ENCODE measurements around the gene KIF26A.

The KIF26A gene

GRCh38 chr14:104119488-104120251, 18.7 kb upstream of the KIF26A start:
- H3K36me3 ChIP-seq (ENCODE audit: control insufficient read depth, insufficient read depth, low read length) = no peaks in the 10 kb centered on the region
- no peak overlapping the region for H3K9ac ChIP-seq (ENCODE audit: low read length)
- H3K27me3 ChIP-seq (ENCODE audit: control insufficient read depth, insufficient read depth, low read length) = peaks cover 18% of the 10 kb centered on the region
- no peaks in the 10 kb centered on the region for H3K4me1 ChIP-seq (ENCODE audit: control insufficient read depth, insufficient read depth, low read length)
- H3K4me3 ChIP-seq (ENCODE audit: low read length) = no peak overlapping the region
- H3K27ac ChIP-seq (ENCODE audit: low read depth, low read length) = no peak overlapping the region

DNA sequence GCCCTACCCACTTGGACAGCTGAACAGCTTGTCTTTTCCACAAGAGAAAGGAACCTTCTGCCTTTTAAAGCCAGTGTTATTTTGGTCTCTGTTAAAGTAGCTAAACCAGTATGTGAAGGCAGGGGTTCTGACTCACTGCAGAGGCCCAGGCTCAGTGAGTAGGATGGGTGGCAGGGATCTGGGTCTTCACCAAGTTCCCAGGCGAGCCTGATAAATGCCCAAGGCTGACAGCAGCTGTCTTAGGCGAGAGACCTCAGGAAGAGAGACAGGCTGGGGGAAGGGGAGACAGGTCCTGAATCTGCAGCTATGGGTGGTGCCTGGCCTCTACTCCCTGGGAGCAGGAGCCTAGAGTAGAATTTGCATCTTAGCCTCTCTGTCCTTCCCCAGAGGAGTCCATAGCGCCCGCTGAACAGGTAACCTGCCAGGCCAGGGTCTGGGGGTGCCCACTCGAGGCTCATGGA, 18.1 kb upstream of the KIF26A start:
- no peaks in the 10 kb centered on the region for H3K36me3 ChIP-seq (ENCODE audit: control insufficient read depth, insufficient read depth, low read length)
- H3K9ac ChIP-seq (ENCODE audit: low read length) = no peak overlapping the region
- H3K4me1 ChIP-seq (ENCODE audit: control insufficient read depth, insufficient read depth, low read length) = no peaks in the 10 kb centered on the region
- no peak overlapping the region for H3K4me3 ChIP-seq (ENCODE audit: low read length)
- no peak overlapping the region for H3K27ac ChIP-seq (ENCODE audit: low read depth, low read length)
- peaks cover 18% of the 10 kb centered on the region for H3K27me3 ChIP-seq (ENCODE audit: control insufficient read depth, insufficient read depth, low read length)

- no peak overlapping the region for H3K4me3 ChIP-seq (ENCODE audit: low read length)
- peaks cover 16% of the 10 kb centered on the region for H3K27me3 ChIP-seq (ENCODE audit: control insufficient read depth, insufficient read depth, low read length)
- H3K27ac ChIP-seq (ENCODE audit: low read depth, low read length) = no peak overlapping the region
Observed at GRCh38 chr14:104121142-104121541, 17.2 kb upstream of the KIF26A start.

GRCh38 chr14:104123879-104124278, 14.5 kb upstream of the KIF26A start:
- no peaks in the 10 kb centered on the region for H3K36me3 ChIP-seq (ENCODE audit: control insufficient read depth, insufficient read depth, low read length)

More at GRCh38 chr14:104121142-104121541, 17.2 kb upstream of the KIF26A start:
- Histone ChIP-seq H3K9ac (ENCODE audit: low read length) (no peak overlapping the region), H3K4me1 (ENCODE audit: control insufficient read depth, insufficient read depth, low read length) (no peaks in the 10 kb centered on the region), H3K36me3 (ENCODE audit: control insufficient read depth, insufficient read depth, low read length) (no peaks in the 10 kb centered on the region)

DNA sequence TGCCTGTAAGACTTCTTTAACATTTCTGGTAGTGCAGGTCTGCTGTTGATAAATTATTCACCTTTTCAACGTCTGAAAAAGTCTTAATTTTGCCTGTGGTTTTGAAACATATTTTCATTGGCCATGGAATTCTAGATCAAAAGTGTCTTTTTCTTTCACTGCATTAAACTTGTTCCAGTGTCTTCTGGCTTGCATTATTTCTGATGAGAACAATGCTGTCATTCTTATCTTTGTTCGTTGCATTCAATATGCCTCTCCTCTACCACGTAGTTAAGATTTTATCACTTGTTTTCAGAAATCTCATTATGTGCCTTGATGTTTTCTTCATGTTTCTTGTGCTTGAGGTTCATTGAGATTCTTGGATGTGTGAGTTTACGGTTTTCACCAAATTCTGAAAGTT, 13.4 kb upstream of the KIF26A start:
- H3K9ac ChIP-seq (ENCODE audit: low read length) = no peak overlapping the region

More at GRCh38 chr14:104123879-104124278, 14.5 kb upstream of the KIF26A start:
- Histone ChIP-seq H3K4me1 (ENCODE audit: control insufficient read depth, insufficient read depth, low read length) (no peaks in the 10 kb centered on the region), H3K27me3 (ENCODE audit: control insufficient read depth, insufficient read depth, low read length) (peaks cover 6% of the 10 kb centered on the region), H3K27ac (ENCODE audit: low read depth, low read length) (no peak overlapping the region), H3K9ac (ENCODE audit: low read length) (no peak overlapping the region), H3K4me3 (ENCODE audit: low read length) (no peak overlapping the region)

GRCh38 chr14:104126753-104127152, 11.6 kb upstream of the KIF26A start:
- no peak overlapping the region for H3K4me3 ChIP-seq (ENCODE audit: low read length)
- H3K27ac ChIP-seq (ENCODE audit: low read depth, low read length) = no peak overlapping the region
- peaks cover 3% of the 10 kb centered on the region for H3K27me3 ChIP-seq (ENCODE audit: control insufficient read depth, insufficient read depth, low read length)
- H3K9ac ChIP-seq (ENCODE audit: low read length) = no peak overlapping the region
- no peaks in the 10 kb centered on the region for H3K4me1 ChIP-seq (ENCODE audit: control insufficient read depth, insufficient read depth, low read length)
- no peaks in the 10 kb centered on the region for H3K36me3 ChIP-seq (ENCODE audit: control insufficient read depth, insufficient read depth, low read length)

More for the DNA sequence above, 13.4 kb upstream of the KIF26A start:
- Histone ChIP-seq H3K27ac (ENCODE audit: low read depth, low read length) (no peak overlapping the region), H3K4me1 (ENCODE audit: control insufficient read depth, insufficient read depth, low read length) (no peaks in the 10 kb centered on the region), H3K36me3 (ENCODE audit: control insufficient read depth, insufficient read depth, low read length) (no peaks in the 10 kb centered on the region), H3K27me3 (ENCODE audit: control insufficient read depth, insufficient read depth, low read length) (no peaks in the 10 kb centered on the region), H3K4me3 (ENCODE audit: low read length) (no peak overlapping the region)

DNA sequence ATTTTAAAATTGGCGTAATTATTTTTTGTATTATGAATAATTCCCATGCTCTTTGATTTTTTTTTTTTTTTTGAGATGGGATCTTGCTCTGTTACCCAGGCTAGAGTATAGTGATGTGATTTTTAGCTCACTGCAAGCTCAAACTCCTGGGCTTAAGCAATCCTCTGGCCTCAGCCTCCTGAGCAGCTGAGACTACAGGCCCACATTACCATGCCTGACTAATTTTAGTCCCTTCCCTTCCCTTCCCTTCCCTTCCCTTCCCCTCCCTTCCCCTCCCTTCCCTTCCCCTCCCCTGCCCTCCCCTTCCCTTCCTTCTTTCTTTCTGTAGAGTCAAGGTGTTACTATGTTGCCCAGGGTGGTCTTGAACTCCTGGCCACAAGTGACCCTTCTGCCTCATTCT, 9.4 kb upstream of the KIF26A start:
- H3K9ac ChIP-seq (ENCODE audit: low read length) = no peak overlapping the region
- H3K27ac ChIP-seq (ENCODE audit: low read depth, low read length) = no peak overlapping the region
- no peaks in the 10 kb centered on the region for H3K4me1 ChIP-seq (ENCODE audit: control insufficient read depth, insufficient read depth, low read length)
- no peaks in the 10 kb centered on the region for H3K36me3 ChIP-seq (ENCODE audit: control insufficient read depth, insufficient read depth, low read length)
- H3K27me3 ChIP-seq (ENCODE audit: control insufficient read depth, insufficient read depth, low read length) = peaks cover 3% of the 10 kb centered on the region
- H3K4me3 ChIP-seq (ENCODE audit: low read length) = no peak overlapping the region

DNA sequence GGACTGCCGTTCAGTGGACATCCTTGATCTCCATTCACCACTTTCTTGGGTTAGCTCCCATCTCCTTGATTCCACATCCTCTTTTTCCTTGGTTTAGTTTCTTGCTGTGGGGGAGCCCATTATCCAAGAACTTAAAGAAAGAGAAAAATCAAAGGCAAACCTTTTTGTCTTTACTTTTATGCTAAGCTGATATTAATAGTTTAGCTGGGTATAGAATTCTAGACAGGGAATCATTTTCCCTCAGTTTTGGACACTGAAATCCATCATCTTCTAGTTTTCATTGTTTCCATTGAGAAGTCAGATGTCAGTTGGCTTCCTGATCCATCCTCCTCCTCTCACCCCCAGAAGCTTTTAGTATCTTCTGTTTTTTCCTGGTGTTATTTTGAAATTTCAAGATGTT, 8.8 kb upstream of the KIF26A start:
- H3K9ac ChIP-seq (ENCODE audit: low read length) = no peak overlapping the region
- H3K27me3 ChIP-seq (ENCODE audit: control insufficient read depth, insufficient read depth, low read length) = peaks cover 5% of the 10 kb centered on the region
- no peak overlapping the region for H3K27ac ChIP-seq (ENCODE audit: low read depth, low read length)
- no peak overlapping the region for H3K4me3 ChIP-seq (ENCODE audit: low read length)
- no peaks in the 10 kb centered on the region for H3K36me3 ChIP-seq (ENCODE audit: control insufficient read depth, insufficient read depth, low read length)
- H3K4me1 ChIP-seq (ENCODE audit: control insufficient read depth, insufficient read depth, low read length) = no peaks in the 10 kb centered on the region

DNA sequence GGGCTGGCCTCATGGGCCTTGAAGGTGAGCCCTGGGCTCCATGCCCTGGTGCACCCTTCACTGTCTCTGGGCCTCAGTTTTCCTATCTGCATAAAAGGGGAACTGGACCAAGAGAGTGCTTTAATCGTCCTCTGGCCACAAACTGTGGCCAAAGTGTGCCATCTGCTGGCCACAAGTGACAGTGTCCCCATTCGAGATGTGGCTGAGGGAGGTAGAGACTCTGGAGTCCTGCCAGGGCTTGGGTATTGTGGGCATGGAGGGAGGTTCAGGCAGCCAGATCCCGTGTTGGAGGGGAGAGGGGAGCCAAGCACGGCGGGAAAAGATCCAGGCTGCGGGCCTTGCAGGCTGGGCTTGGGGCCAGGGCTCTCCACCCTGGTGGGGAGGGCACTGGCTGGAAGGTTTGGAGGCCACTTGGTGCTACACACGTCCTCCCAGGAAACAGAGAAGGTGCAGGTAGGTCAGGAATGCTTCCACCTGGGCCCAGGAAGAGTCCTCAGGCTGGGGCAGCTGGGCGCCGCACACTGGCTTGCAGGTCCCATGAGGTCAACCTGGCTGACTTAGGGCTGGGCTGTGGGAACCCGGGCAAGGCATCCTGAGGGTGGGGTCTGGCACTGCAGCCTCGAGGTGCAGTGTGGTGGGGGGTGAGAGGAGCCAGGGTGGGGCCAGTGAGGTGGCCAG, 7.3 kb upstream of the KIF26A start:
- no peak overlapping the region for H3K9ac ChIP-seq (ENCODE audit: low read length)

DNA sequence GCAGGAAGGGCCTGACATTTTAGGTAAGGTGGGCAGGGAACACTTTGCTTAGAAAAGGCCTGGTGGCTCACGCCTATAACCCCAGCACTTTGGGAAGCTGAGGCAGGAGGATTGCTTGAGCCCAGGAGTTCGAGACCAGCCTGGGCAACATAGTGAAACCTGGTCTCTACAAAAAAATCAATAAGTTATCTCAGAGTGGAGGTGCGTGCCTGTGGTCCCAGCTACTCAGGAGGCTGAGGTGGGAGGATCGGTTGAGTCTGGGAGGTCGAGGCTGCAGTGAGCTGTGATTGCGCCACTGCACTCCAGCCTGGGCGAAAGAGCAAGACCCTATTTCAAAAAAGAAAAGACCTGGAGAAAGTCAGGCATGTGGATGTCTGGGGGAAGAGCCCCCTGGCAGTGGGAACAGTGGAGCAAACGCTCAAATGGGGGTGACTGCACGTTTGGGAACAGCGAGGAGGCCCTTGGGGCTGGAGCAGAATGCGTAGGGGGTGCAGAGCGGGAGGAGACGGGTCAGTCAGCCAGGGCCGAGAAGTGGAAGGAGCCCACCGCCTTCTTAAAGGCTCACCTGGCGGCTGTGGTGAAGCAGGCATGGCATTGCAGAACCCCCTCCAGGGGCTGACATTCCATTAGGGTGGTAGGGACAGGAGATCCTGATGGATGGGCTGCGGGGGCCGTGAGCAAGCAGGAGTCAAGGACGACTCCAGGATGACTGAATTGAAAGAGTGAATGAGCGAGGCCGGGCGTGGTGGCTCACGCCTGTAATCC, 6.2 kb upstream of the KIF26A start:
- peaks cover 4% of the 10 kb centered on the region for H3K4me1 ChIP-seq (ENCODE audit: control insufficient read depth, insufficient read depth, low read length)
- no peak overlapping the region for H3K27ac ChIP-seq (ENCODE audit: low read depth, low read length)
- H3K36me3 ChIP-seq (ENCODE audit: control insufficient read depth, insufficient read depth, low read length) = no peaks in the 10 kb centered on the region
- peaks cover 20% of the 10 kb centered on the region for H3K27me3 ChIP-seq (ENCODE audit: control insufficient read depth, insufficient read depth, low read length)
- no peak overlapping the region for H3K4me3 ChIP-seq (ENCODE audit: low read length)
- no peak overlapping the region for H3K9ac ChIP-seq (ENCODE audit: low read length)

More for the DNA sequence above, 7.3 kb upstream of the KIF26A start:
- Histone ChIP-seq H3K4me1 (ENCODE audit: control insufficient read depth, insufficient read depth, low read length) (no peaks in the 10 kb centered on the region), H3K4me3 (ENCODE audit: low read length) (no peak overlapping the region), H3K36me3 (ENCODE audit: control insufficient read depth, insufficient read depth, low read length) (no peaks in the 10 kb centered on the region), H3K27ac (ENCODE audit: low read depth, low read length) (no peak overlapping the region), H3K27me3 (ENCODE audit: control insufficient read depth, insufficient read depth, low read length) (peaks cover 11% of the 10 kb centered on the region)

DNA sequence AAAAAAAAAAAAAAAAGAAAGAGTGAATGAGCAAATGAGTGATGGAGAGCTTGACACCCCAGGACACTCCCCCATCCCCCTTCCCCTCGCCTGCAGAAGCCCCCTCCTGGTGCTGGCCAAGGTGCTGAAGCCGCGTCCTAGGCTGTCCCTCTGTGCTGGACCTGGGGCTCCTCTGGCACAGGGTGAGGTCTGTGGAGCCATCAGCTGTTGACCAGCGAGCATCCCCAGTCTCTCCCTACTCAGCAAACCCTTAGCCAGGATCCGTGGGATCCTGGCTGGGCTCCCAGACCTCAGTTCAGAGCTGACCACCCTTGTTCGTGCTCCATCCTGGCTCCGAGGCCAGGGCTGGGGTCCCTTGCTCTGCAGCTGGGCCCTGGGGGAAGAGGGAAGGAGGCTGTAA, 5.4 kb upstream of the KIF26A start:
- Histone ChIP-seq H3K27ac (ENCODE audit: low read depth, low read length) (no peak overlapping the region), H3K4me1 (ENCODE audit: control insufficient read depth, insufficient read depth, low read length) (peaks cover 4% of the 10 kb centered on the region), H3K9ac (ENCODE audit: low read length) (no peak overlapping the region), H3K4me3 (ENCODE audit: low read length) (no peak overlapping the region), H3K36me3 (ENCODE audit: control insufficient read depth, insufficient read depth, low read length) (no peaks in the 10 kb centered on the region), H3K27me3 (ENCODE audit: control insufficient read depth, insufficient read depth, low read length) (peaks cover 21% of the 10 kb centered on the region)

GRCh38 chr14:104133496-104133895, 4.9 kb upstream of the KIF26A start:
- Histone ChIP-seq H3K36me3 (ENCODE audit: control insufficient read depth, insufficient read depth, low read length) (no peaks in the 10 kb centered on the region), H3K27ac (ENCODE audit: low read depth, low read length) (no peak overlapping the region), H3K4me3 (ENCODE audit: low read length) (no peak overlapping the region), H3K9ac (ENCODE audit: low read length) (no peak overlapping the region), H3K4me1 (ENCODE audit: control insufficient read depth, insufficient read depth, low read length) (peaks cover 4% of the 10 kb centered on the region), H3K27me3 (ENCODE audit: control insufficient read depth, insufficient read depth, low read length) (peaks cover 21% of the 10 kb centered on the region)
